Cardiac muscle cell (in vitro differentiated cells and primary cell): ENCODE data around the gene SH3RF1. TPM values are rescaled to one million over a fixed set of nuclear protein-coding genes. Genes with fewer than 3 reads are reported as not detected.
A peak's percentile ranks its signal among the peaks of the same experiment; 100 is the strongest.

ENCODE experiments used
- DNase-seq, 2 donors: peaks; one replicate each; pipeline versions ENCODE4 v3.0.0 to v3.0.0-alpha.2; 2010 to 2017; ENCODE audit warnings: low read depth in 1 of 2, low spot score in 1 of 2
- H3K27ac ChIP-seq: fragments of 200-600 bp; sonication (generic); 2 replicates; pipeline ENCODE4 v1.5.1; 2016
- H3K27me3 ChIP-seq: fragments of 200-600 bp; sonication (generic); 2 replicates; pipeline ENCODE4 v1.6.0; 2016; ENCODE audit warnings: control low read depth
- H3K36me3 ChIP-seq: fragments of 200-600 bp; sonication (generic); 2 replicates; pipeline ENCODE4 v1.5.1; 2016; ENCODE audit warnings: control low read depth
- H3K4me1 ChIP-seq: fragments of 200-600 bp; sonication (generic); 2 replicates; pipeline ENCODE4 v1.8.1; 2017; ENCODE audit warnings: low read depth, mild to moderate bottlenecking, mixed run types
- H3K4me3 ChIP-seq: fragments of 200-600 bp; sonication (generic); 2 replicates; pipeline ENCODE4 v1.5.1; 2016; ENCODE audit warnings: mild to moderate bottlenecking
- H3K9me3 ChIP-seq: fragments of 200-600 bp; sonication (generic); 2 replicates; pipeline ENCODE4 v1.5.1; 2017; ENCODE audit warnings: low read depth, mild to moderate bottlenecking, control low read depth
- CTCF ChIP-seq: IDR thresholded peaks from 2 replicates; pipeline ENCODE4 v1.5.1; 2012; ENCODE audit warnings: low read depth, mild to moderate bottlenecking, low read length
- polyA plus RNA-seq: library from polyadenylated mRNA; unstranded; fragments of >200 nt; fragmentation: Nextera tagmentation; extraction: Ambion mirVana; gene quantifications from 2 replicates; pipeline ENCODE4 v1.2.1, GENCODE V29; 2016
- total RNA-seq: library from RNA; depleted of rRNA; stranded (reverse); fragments of >200 nt; gene quantifications from 2 replicates; pipeline ENCODE4 v1.2.3, GENCODE V29; 2016

Gene SH3RF1
- total and polyA plus RNA-seq, 2 experiments from 2014 or later, result 3.4 to 4.3 TPM

DNA sequence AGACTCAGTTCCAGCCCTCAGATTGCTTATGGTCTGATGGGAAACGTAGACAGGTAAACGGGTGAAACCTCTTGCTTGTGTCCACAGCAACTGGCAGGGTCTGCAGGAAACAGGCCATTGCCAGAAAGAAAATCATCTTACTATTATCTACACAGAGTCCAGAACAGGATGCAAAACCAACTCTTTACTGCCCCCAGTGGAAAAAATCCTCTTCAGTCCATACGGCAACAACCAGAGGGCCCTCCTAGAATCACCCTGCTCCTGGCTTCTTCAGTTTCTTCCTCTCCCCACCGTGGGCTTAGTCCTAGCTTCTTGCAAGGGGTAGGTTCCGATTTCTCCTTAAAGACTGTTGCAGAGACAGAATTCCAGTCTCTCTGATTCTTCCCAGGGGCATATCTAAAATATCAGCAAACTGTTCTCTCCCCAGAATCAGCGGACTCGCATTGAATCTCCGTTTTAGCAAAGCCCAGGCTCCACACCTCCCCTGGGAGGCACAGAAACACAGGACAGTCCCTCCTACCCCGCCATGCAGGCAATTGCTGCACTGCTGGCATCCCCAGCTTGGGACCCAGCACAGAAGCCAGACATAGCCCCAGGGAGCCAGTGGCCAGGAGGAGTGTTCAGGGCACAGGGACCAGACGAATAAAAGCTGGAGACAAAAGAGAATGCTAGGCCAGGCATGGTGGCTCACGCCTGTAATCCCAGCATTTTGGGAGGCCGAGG, 41.0 kb upstream of the SH3RF1 start:
- TF ChIP-seq CTCF, result peak; percentile 68
- no peaks in the 10 kb centered on the region for H3K9me3 ChIP-seq
- no peaks in the 10 kb centered on the region for H3K36me3 ChIP-seq
- peaks cover 24% of the 10 kb centered on the region for H3K4me1 ChIP-seq
- no peak overlapping the region for H3K4me3 ChIP-seq
- no peaks in the 10 kb centered on the region for H3K27me3 ChIP-seq
- peak; percentile 78 to 81 for DNase-seq
- H3K27ac ChIP-seq, result no peak overlapping the region

DNA sequence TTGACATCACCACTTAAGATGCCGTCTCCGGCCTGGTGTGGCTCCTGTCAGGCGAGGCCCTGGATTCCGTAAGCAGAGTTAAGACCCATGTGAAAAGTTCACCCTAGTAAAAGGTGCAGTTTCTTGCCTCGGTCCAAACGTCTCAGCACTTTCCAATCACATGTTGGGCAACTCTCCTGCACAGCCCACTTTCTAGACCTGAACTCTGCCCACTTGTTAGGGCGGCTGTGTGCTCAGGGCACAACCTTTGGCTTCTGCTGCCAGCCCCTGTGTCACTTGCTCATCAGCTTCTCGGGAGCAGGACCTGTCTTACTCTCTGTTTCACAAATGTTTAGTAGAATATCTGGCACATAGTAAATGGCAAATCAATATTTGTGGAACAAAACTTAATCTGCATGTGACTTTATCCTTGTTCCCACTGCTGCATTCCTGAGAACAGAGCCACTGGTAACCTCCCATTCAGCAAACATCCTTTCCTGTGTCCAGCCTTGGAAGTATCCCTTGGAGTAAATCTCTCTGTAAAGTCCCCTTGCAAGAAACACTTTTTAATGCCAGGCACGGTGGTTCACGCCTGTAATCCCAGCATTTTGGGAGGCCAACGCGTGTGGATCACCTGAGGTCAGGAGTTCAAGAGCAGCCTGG, 38.7 kb upstream of the SH3RF1 start:
- Histone ChIP-seq H3K9me3 (no peaks in the 10 kb centered on the region), H3K27me3 (no peaks in the 10 kb centered on the region), H3K27ac (no peak overlapping the region), H3K36me3 (no peaks in the 10 kb centered on the region), H3K4me1 (peaks cover 1% of the 10 kb centered on the region), H3K4me3 (no peak overlapping the region)
- no peak for TF ChIP-seq CTCF
- DNase-seq, result no peak

- Histone ChIP-seq H3K4me3 (no peak overlapping the region), H3K4me1 (no peaks in the 10 kb centered on the region), H3K27me3 (no peaks in the 10 kb centered on the region), H3K9me3 (no peaks in the 10 kb centered on the region), H3K27ac (no peak overlapping the region), H3K36me3 (no peaks in the 10 kb centered on the region)
- no peak for TF ChIP-seq CTCF
- DNase-seq, result no peak
Measured at GRCh38 chr4:169307576-169307975, 36.8 kb upstream of the SH3RF1 start.

DNA sequence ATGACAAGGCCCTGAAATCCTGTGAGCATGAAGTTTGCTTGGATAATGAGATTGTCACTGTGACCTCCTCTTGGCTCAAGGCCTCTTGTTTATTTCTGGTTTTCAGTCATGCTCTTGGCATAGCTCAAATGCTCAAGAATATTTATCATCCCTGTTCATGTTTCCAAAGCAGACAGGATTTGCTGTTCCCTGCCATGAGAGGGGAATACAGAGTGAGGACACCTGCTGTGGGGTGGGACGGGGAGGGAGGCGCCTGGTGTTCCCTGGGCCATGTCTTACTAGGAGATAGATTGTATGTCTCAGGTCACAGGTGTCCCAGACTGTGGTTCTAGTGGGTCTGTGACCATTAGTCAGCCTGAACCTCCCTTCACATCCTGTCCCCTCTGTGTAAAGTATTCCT, 34.9 kb upstream of the SH3RF1 start:
- H3K4me3 ChIP-seq, result no peak overlapping the region
- no peaks in the 10 kb centered on the region for H3K36me3 ChIP-seq
- H3K27me3 ChIP-seq, result no peaks in the 10 kb centered on the region
- no peak for DNase-seq
- no peaks in the 10 kb centered on the region for H3K4me1 ChIP-seq
- H3K27ac ChIP-seq, result no peak overlapping the region
- TF ChIP-seq CTCF, result no peak
- H3K9me3 ChIP-seq, result no peaks in the 10 kb centered on the region

DNA sequence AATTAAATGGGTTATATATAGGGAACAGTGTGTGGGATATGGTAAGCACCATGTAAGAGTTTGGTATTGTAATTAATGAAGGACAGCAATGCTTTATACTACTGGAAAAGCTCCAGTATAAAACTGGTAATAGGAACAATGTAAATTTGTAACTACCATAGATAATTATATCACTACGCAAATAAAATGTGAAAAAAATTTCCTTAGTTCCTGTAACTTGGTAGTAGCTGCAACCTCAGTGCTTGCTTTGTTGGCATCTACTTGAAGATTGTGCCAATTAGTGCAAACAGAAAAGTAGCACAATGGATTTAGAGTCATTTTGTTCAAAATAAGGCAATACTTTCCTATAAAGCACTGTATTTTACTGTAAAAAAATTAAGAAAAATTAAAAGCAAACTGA, 34.4 kb upstream of the SH3RF1 start:
- H3K27me3 ChIP-seq, result no peaks in the 10 kb centered on the region
- no peak overlapping the region for H3K4me3 ChIP-seq
- TF ChIP-seq CTCF, result no peak
- DNase-seq, result no peak
- H3K36me3 ChIP-seq, result no peaks in the 10 kb centered on the region
- no peaks in the 10 kb centered on the region for H3K9me3 ChIP-seq
- no peak overlapping the region for H3K27ac ChIP-seq
- H3K4me1 ChIP-seq, result no peaks in the 10 kb centered on the region
